ENCODE measurements around the gene ZBTB18. TPM values are rescaled to one million over a fixed set of nuclear protein-coding genes. Genes with fewer than 3 reads are reported as not detected.
"Not testable (repeated sequence)": the region's sequence is repeated elsewhere in the genome, so short reads cannot be mapped to it uniquely, and the experiment has no call there.

The ZBTB18 gene
- total and polyA plus RNA-seq, 2 donors (not counting 1 experiment from before 2014, with no cell fraction given), result 10.3 to 12.6 TPM

- Histone ChIP-seq H3K79me2 (ENCODE audit: control insufficient read depth, insufficient read depth, low read length) (no peaks in the 10 kb centered on the region), H3K9ac (ENCODE audit: insufficient read depth, low read length) (no peak overlapping the region), H3K27me3 (ENCODE audit: control insufficient read depth, insufficient read depth, low read length) (peaks cover 13% of the 10 kb centered on the region), H3K4me2 (ENCODE audit: extremely low read depth, insufficient read depth, low read length) (no peak overlapping the region), H4K20me1 (ENCODE audit: control insufficient read depth, extremely low read depth, insufficient read depth, low read length) (no peaks in the 10 kb centered on the region), H2AFZ (ENCODE audit: low read length) (no peak overlapping the region), H3K9me3 (ENCODE audit: control insufficient read depth, insufficient read depth, low read depth, low read length) (no peaks in the 10 kb centered on the region), H3K36me3 (ENCODE audit: control insufficient read depth, insufficient read depth, low read length) (no peaks in the 10 kb centered on the region), H3K4me1 (ENCODE audit: control insufficient read depth, extremely low read depth, insufficient read depth, low read length) (no peaks in the 10 kb centered on the region), H3K27ac (ENCODE audit: insufficient read depth, low read length) (no peak overlapping the region), H3K4me3 (replicated peaks in 1 of 4; ENCODE audit: control extremely low read depth in 1 of 4, insufficient read depth in 1 of 4, low read depth in 3 of 4, low read length in 4 of 4) (no peak overlapping the region)
- peak; percentile 47 to 88 for DNase-seq (ENCODE audit: low read depth in 2 of 2)
- TF ChIP-seq EZH2 (IDR thresholded peaks at IDR 0.05; ENCODE audit: low read length, missing control alignments) (no peak), CTCF (conservative IDR thresholded peaks at IDR 0.05 in 1 of 2, IDR thresholded peaks at IDR 0.05 in 1 of 2; ENCODE audit: low read depth in 1 of 2, low read length in 2 of 2) (no peak)
Measured at GRCh38 chr1:244012202-244012601, 38.9 kb upstream of the ZBTB18 start.

GRCh38 chr1:244013100-244013499, 38.0 kb upstream of the ZBTB18 start:
- Histone ChIP-seq H3K4me1 (ENCODE audit: control insufficient read depth, extremely low read depth, insufficient read depth, low read length) (no peaks in the 10 kb centered on the region), H3K9ac (ENCODE audit: insufficient read depth, low read length) (no peak overlapping the region), H3K27ac (ENCODE audit: insufficient read depth, low read length) (no peak overlapping the region), H3K36me3 (ENCODE audit: control insufficient read depth, insufficient read depth, low read length) (no peaks in the 10 kb centered on the region), H3K9me3 (ENCODE audit: control insufficient read depth, insufficient read depth, low read depth, low read length) (no peaks in the 10 kb centered on the region), H3K27me3 (ENCODE audit: control insufficient read depth, insufficient read depth, low read length) (peaks cover 11% of the 10 kb centered on the region), H3K79me2 (ENCODE audit: control insufficient read depth, insufficient read depth, low read length) (no peaks in the 10 kb centered on the region), H3K4me3 (replicated peaks in 1 of 4; ENCODE audit: control extremely low read depth in 1 of 4, insufficient read depth in 1 of 4, low read depth in 3 of 4, low read length in 4 of 4) (no peak overlapping the region), H2AFZ (ENCODE audit: low read length) (no peak overlapping the region), H4K20me1 (ENCODE audit: control insufficient read depth, extremely low read depth, insufficient read depth, low read length) (no peaks in the 10 kb centered on the region), H3K4me2 (ENCODE audit: extremely low read depth, insufficient read depth, low read length) (no peak overlapping the region)
- TF ChIP-seq EZH2 (IDR thresholded peaks at IDR 0.05; ENCODE audit: low read length, missing control alignments) (no peak), CTCF (conservative IDR thresholded peaks at IDR 0.05 in 1 of 2, IDR thresholded peaks at IDR 0.05 in 1 of 2; ENCODE audit: low read depth in 1 of 2, low read length in 2 of 2) (no peak)
- no peak for DNase-seq (ENCODE audit: low read depth in 2 of 2)

- DNase-seq (ENCODE audit: low read depth in 2 of 2); H3K9me3 ChIP-seq (ENCODE audit: control insufficient read depth, insufficient read depth, low read depth, low read length); H3K9ac ChIP-seq (ENCODE audit: insufficient read depth, low read length); H3K4me2 ChIP-seq (ENCODE audit: extremely low read depth, insufficient read depth, low read length); H3K4me3 ChIP-seq (replicated peaks in 1 of 4; ENCODE audit: control extremely low read depth in 1 of 4, insufficient read depth in 1 of 4, low read depth in 3 of 4, low read length in 4 of 4); H3K27ac ChIP-seq (ENCODE audit: insufficient read depth, low read length); H3K4me1 ChIP-seq (ENCODE audit: control insufficient read depth, extremely low read depth, insufficient read depth, low read length); H3K36me3 ChIP-seq (ENCODE audit: control insufficient read depth, insufficient read depth, low read length); H2AFZ ChIP-seq (ENCODE audit: low read length); H4K20me1 ChIP-seq (ENCODE audit: control insufficient read depth, extremely low read depth, insufficient read depth, low read length); H3K79me2 ChIP-seq (ENCODE audit: control insufficient read depth, insufficient read depth, low read length): not testable (repeated sequence)
- H3K27me3 ChIP-seq (ENCODE audit: control insufficient read depth, insufficient read depth, low read length), result peaks cover 11% of the 10 kb centered on the region
Measured at GRCh38 chr1:244014862-244015261, 36.2 kb upstream of the ZBTB18 start.
